Activated naive CD4-positive, alpha-beta T cell treated with Interleukin-2 at 50 U/mL for 16 hours (primary cell): ENCODE measurements around the gene DLGAP4.
A peak's percentile ranks its signal among the peaks of the same experiment; 100 is the strongest.

Experiments used
- DNase-seq: peaks from one replicate; pipeline ENCODE4 v3.0.0-alpha.2; 2020

Gene DLGAP4

DNA sequence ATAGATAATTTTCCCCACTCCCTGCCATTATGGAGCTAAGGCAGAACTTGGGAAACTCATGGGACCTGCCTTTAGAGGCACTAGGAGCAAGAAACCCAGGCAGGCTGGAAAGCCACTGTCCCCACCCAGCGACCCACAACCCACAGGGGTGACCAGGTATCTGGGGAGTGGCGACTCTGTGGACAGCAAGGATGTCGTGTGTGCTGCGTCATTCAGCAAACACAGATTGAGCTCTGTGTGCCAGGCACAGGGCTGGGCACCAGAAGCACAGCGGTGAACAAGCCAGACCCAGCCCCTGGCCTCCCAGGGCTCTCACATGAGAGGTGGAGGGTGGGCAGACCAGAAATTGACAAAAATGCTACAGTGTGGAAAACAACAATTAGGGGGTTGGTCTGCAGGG lies 27.7 kb downstream of the DLGAP4 start:
- DNase-seq, result no peak

DNA sequence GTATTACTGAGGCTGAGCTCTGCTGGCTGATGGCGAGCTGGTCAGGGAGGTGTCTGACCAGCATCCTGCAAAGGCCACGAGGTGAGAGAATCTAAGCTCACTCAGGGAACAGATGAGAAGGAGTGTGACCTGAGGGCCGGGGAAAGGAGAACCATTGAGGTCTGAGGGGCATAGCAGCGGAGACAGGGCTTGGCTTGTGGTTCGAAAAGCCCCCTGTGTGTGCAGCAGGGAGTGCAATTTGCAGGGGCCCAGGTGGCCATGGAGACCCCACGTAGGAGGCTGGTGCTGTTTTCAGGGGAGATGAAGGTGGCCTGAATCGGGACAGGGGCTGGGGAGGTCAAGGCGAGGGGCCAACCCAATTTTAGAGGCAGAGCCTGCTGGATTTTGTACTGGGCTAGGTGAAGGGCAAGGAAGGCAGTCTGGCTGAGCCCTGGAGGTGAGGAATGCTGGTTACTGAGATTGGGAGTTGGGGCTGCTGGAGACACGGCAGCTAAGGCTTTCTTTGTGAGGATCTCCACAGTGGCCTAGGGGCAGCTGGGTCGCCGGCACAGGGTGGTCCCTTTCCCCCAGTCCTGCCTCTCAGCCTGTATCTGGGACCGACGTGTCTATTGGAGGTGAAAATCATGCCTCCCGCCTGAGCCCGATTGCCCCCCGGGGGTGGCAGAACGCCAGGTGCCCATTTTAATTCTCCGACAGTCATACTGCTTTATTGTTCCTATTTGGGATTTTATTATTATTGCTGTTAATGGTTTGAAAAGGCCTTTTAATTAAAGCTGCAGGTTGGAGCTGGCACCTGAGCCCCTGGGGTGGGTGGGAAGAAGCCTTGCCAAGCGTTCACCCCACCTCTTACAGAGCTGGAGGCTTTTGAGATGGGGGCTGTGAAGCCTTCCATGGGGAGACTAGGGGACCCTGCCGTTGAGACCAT lies 28.4 kb downstream of the DLGAP4 start:
- no peak for DNase-seq

DNA sequence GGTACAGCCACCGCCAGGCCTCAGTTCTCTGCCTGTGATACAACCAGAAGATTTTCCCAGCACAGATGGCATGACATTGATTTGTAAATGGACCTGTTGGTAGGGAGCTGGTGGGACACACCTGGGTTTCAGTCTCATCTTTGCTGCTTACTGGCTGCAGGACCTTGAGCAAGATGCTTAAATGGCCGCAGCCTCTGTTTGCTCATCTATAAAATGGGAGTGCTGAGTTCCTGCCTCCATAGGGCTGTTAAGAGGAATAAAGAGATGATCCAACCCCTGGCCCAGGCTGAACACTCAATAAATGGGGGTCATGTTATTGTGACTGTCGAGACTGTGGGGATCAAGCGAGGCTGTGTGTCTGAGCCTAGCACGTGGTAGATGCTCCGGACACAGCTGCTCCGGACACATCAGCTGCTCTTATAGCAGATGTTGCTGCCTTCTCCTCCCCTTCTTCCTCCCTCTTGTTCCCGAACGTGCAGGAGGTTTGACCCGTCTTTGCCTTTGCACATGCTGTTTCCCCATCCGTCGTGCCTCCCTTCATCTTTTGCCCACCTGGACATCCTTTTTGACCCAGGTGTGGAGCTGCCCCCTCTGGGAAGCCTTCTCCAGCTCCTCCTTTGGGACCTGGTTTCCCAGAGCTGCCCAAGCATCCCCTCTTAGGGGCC lies 29.2 kb downstream of the DLGAP4 start:
- DNase-seq, result no peak

DNA sequence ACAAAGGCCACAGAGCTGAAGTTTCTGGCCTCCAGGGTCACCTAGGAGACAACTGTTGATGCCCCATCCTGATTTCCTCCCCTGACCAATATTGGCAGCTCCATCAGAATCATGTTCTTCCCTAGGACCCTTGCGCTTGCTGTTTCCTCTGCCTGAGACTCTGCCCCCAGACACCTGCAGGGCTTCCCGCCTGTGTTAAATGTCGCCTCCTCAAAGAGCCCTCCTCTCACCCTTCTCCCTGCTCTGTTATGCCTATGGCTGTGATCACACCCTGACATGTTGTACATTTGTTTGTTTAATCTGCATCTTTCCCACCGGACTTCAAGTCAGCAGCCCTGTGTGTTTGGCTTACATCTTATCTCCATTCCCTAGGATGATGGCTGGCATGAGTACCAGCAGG lies 30.1 kb downstream of the DLGAP4 start:
- no peak for DNase-seq

DNA sequence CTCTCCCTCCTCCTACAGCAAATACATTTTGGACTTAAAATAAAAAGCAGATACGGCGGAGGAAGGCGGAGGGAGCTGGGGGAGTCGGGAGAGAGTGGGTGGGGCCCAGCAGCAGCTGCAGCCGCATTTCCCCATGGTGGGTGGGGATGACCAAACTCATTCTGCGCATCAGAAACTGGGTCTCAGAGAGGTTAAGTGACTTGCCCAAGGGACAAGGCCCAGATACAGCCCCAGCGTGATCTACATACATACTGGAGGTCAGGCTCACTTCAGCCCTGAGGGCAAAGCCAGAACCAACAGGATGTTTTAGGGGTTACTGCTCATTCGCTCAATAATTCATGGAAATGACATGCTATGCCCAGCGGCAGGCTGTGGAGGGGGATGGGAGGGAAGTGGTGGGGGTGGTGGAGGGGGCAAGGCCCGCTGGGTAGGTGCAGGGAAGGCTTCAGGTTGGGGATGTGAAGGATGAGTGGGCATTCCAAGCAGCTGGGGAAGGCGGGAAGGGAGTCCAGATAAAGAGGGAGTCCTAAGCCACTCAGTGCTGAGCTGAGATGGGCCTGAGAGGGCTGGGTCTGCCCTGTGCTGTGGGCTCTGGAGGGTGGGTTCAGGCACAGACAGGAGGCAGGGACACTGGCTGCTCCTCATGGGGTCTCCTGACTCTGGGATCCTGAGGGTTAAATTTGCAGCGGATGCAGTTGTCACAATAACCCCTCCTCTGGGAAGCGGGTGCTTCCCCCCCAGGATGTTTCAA lies 31.0 kb downstream of the DLGAP4 start:
- no peak for DNase-seq

DNA sequence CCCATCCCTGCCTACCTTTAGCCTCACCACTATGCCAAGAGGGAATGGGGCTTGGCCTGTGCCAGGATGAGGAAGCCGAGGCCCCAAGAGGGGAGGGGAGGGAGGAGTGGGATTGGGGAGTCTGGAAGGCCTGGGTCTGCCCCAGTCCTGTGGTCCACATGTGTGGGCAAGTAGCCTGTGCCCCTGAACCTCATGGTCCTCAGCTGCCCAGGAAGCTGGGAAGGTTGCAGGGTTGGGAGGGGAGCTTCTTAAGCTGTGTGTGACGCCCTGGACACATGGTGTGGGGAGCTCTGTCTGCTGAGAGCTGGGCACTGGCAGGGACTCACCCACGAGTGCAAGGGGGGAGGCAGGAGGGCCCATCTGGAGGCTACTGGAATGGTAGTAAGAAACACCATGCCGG lies 31.7 kb downstream of the DLGAP4 start:
- no peak for DNase-seq

DNA sequence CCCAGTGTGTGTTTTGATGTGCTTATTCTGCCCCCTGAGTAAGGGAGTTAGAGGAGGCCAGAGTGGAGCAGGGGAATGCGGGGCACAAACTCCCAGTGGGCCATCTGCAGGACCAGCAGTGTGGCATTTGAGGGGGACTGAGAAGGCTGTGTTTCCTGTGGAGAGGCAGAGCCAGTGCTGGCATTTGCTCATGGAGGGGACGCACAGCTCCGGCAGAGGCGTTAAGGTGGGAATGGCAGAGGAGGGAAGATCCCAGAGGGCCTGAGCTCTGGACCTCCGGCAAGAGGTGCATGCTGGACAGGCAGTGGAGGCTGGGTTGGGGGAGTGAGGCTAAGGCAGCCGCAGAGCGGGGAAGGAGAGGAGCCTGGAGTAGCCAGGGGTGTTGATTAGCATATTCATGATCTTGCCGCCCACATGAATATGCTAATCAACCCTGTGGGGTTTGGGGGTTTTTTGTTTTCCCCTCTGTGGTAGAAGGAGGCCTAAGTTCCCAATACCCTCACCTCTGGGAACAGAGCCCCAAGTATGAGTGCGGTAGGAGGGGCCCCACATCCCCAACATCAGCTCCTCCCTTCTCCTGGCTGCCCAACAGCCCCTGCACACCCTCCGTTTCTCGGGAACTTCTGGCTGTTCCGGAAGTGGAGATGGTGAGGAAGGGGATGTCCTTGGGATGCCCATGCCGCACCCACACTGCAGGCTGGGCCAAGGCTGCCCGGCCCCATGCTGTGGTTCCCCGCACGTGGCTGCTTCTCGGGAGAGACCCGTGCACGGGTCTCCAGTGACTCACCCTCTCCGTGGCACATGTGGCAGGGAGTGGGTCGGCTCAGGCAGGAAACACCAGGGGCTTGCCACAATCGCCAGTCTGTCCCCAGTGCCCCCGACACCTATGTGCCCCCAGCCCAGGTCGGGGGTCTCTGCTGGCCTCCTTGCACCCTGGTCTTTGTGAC lies 33.8 kb downstream of the DLGAP4 start:
- DNase-seq, result no peak

DNA sequence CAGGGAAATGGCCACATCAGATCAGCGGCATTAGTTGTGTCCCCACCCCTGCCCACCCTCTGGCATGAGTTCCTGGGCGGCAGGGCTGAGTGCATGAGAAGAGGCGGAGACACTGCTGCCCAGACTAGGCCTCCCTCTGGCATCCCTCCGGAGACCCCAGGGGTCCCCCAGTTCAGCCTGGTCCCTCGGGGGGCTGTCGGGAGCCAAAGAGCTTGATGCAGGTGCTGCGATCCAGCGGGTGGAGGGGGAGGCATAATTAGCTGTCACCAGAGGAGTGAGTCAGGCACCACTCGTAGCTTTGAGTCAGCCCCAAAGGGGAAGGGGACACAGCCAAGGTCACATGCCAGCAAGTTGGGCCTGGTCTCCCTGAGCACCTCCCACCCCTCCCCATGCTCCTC lies 34.5 kb downstream of the DLGAP4 start:
- no peak for DNase-seq

DNA sequence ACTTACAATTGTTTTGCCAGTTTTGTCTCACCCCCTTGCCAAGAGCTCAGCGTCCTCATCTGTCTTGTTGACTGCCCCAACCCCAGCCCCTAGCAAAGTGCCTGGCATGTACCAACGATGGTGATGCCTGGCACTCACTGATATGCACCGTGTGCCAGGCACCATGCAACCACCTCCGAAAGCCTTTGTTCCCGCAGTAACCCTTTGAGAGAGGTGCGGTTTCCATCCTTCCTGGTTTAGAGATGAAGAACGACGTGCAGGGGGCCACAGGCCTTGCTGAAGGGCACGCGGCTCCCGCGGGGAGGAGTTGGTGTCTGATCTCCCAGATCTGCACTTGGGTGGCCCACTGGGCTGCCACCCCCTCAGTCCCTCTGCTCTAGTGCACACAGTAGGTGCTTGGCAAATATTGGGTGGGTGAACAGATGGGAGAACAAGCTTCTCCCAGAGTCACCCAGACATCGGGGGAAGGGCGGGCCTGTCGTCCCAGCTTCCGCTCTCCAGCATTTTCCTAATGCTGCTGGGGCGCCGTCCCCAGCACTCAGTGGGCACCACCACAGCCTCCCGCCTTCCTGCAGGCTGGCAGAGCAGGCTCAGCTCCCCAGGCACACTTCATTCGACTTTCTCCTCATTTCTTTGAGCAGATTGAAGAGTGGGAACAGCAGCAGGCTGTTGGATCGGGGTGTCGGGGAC lies 35.3 kb downstream of the DLGAP4 start:
- no peak for DNase-seq

DNA sequence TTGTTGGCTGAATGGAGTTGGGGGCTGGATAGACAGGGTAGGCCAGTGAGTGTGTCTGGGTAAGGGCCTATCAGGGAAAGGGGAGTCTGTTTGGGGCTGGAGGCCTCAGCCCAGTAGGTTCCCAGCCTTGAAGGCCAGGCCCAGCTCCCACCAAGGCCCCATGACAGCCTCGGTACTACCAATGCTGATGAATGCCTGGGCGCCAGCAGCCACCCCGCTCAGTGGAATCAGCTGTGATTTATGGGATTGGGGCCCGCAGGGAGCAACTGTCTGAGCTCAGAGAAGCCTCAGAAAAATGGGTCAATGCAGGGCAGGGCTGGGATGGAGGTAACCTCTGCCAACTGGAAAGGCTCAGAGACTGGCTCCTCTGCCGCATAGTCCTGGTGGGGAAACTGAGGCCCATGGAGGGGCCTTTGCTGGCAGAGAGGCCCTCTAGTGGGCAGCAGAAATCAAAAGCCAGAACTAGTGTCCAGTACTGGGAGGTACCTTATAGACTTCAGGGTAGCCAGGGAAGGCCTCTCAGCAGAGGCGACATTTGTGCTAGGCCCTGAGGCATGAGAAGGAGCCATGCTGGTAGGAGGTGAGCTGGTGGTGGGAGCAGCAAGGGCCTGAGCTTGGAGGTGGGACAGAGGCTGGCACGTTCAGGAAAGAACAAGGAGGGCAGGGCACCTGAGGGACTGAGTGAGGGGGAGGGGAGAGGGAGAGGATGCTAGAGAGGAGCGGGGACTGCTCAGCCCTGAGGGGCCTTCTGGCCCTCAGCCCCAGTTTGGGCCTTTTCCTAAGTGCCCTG lies 36.4 kb downstream of the DLGAP4 start:
- no peak for DNase-seq

DNA sequence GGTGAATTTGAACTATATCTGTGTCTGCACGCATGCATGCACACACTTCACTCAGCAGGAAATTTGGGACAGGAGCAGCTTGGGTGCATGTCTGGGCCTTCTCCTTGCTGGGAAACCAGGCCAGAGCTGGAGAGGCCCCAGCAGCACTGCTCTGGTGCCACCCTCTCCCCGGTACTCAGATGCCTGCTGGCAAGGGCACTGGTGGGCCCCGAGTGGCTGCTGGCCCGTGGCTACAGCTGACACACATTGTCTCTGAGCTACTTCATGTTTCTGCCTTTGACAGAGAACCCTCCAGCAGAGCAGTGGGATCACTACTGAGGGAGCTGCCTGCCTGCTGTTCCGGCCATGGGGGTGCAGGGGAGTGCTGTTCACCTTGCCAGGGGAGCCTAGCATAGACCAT lies 37.5 kb downstream of the DLGAP4 start:
- DNase-seq, result no peak

DNA sequence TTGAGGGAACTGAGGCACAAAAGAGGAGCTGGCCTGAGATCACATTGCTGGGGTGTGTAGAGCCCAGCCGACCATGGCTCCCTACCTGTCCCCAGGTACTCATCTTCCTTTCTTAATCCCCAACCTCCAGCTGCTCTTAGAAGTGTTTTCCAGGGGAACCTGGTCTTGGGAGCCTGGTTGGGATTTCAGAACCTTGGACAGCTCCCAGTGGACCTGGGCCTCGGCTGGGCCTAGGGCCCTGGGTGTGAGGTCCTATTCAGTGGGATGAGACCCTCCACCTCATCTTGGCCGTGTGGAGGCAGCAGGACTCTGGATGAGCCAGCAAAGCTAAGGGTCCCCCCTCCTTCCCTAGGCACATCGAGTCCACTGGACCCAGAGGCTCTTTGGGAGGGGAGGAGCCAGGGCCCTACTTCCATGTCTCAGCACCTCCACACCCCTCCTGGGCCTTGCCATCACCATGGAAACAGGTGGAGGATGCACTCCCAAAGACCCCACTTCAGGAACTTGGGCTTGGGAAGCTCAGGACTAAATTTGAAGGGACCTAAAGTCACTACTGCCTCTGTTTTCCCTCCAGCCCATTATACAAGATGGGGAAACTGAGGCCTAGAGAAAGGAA lies 38.5 kb downstream of the DLGAP4 start:
- DNase-seq, result peak; percentile 8

DNA sequence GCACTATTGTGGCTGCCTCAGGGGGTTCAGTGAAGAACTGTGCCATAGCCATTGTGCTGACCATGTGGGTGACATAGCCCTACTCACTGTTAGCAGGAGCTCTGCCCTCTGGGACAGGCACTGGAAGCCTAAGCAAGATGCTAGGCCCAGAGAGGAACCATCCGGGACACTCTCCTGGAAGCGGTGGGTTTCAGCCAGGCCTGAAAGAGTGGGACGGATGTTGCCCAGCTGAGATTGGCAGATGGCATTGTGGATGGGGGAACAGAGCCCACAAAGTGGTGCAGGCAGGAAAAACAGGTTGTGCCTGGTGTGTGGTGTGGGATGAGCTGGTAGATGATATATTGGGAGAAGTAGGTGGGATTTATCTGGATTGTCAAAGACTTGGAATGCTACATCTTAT lies 40.1 kb downstream of the DLGAP4 start:
- no peak for DNase-seq

DNA sequence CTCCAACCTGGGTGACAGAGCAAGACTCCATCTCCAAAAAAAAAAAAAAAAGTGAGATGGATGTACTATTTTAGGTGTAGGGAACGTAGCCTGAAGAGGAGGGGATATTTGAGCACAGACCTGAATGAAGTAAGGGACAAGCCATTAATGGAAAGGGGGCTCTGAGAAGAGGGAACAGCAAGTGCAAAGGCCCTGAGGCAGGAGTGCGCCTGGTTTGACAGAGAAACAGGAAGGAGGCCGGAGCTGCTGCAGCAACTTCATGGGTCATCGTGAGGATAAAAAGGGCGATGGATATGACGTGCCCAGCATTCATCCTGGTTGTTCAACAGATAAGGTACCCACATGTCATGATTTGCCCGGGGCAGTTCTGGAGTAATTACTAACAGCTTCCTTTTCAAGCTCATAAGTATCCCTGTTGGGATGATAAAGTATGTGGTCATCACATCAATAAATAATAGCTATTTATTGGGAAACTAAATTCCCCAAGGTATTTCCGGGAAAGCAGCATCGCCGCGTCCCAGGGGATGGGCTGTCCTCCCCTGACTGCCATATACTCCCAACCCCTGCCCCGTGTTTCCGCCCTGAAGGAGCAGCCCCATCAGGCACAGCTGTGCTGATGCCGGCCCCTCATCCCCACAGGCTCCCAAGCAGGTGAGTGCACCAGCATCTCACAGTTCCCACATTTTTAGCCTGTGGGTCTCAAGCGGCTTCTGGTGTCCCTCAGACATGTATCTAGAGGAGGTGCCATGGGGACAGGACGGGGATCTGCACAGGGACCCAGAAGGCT lies 43.4 kb downstream of the DLGAP4 start:
- DNase-seq, result no peak

DNA sequence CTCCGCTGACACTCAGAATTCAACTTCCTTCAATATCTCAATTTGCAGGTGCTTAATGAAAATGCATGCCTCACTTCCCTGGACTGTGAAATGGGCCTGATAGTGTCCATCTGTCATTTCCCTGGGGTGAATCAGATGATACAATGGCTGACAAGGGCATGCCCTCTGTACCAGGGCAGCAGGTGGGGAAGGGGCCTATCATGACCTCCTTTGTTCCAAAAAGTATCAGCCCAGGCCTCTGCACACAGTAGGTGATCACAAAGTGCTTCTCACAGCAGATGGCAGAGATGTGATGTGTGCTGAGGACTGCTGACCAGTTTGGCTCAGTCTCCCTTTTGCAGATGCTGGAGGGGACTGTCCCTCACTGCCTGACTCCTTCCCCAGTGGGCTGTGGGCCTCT lies 44.3 kb downstream of the DLGAP4 start:
- no peak for DNase-seq

DNA sequence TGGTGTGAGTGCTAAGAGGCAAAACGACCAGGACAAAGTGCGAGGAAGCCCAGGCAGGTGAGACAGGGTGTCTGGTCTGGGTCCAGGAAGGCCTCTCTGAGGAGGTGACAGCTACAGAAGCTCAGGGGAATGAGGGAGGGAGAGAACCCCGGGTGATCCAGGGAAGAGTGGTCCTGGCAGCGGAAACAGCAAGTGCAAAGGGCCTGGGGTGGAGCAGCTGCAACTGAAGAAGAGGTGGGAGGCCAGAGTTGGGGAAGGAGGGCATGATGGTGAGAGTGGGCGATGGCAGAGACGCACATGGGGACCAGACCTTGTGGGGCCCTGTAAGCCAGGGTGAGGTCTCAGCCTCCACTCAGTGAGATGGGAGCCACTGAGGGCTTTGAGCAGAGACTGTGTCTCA lies 45.8 kb downstream of the DLGAP4 start:
- DNase-seq, result no peak

DNA sequence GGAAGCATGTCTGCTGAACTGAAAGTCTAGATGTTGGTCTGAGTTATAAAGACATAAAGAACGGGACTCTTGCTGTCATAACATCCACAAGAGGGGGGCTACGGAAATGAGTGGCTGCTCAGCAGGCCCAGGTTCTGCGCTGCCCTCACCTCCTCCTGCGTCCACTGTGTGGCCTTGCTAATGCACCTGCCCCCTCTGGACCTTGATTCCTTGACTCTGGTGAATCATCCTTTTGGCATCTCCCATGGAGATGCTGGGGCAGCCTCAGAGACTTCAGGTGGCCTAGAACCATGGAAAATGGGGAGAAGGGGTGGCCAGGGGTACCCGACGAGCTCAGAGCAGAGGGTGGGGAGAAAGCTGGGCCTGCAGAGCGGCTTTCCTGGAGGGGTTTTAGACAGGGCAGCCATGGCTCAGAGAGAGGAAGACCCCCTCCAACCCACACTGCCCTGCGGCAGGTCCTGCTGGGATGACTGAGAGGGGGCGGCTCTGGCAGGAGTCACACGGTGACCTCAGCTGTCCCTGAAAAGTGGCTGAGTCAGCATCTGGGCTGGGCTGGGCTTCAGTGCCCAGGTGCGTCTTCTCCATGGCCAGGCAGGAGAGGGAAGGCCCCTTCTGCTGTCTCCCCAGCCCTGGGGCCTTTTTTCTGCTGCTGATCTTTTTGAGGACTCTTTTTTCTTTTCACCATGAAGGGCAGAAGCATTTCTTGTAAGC lies 46.9 kb downstream of the DLGAP4 start:
- DNase-seq, result no peak

DNA sequence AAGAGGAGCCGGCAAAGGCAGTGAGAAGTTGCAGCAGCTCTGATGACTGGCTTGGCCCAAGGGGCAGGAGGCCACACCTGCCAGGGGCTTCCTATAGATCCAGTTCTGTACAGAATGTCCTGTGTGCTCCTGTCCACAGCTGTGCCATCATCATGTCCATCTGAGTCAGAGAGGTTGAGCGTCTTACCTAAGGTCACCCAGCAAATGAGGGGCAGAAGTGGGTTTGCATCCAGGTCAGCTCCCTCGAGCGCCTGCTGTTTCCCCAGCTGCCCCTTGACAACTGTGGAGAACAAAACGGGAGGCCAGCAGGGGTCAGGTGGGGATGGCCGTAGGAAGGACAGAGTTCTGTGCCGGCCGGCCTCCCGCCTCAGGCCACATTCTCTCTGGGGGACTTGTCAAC lies 47.6 kb downstream of the DLGAP4 start:
- no peak for DNase-seq
